GM18909 (cell line): ENCODE results near the gene OSGIN1.

Experiments
- ATAC-seq: cut with Tn5 transposase; IDR thresholded peaks from one replicate; pipeline ENCODE4 v1.9.1; 2021; ENCODE audit warnings: mild to moderate bottlenecking; ENCODE audit not compliant: unreplicated experiment, poor library complexity

The OSGIN1 gene

DNA sequence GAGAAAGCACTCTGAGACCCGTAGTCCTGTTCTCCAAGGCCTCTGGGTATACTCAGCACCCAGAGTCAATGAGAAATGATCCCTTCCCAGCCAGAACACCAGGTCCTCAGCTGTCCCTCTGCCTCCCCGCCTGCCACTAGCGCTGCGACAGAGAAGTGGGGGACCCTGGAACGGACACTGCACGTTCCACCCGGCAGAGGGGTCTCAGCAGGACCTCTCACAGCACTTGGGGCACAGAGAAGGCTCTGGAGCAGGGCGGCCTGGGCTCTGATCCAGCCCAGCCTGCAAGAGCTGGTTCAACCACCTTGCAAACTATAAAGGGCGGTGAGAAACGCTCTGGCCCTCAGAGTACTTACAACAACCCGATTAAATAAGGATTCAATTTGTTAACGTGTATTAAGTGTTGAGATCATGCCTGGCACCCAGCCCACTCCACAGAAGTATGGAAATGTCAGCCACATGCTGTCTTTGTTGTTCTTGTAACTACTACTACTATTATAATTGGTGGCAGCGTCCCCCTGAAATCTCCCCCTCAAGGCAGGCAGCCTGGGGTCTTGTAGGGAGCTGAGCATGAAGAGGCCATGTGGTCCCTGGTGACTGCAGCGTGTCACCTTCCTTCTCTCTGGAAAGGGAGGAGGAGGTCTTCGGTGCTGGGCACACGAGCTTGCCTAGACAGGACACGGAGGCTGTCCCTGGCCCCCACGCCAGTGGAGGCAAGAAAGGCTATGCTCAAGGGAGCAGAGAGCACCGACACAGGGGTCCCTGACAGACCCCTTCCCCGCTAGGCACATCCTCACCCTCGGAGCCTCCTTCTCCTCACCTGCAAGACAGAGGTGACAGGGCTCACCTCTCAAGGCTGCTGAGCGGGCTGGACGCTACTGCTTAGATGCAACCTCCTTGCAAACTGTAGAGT is 2.4 kb downstream of the OSGIN1 start:
- no peak for ATAC-seq

DNA sequence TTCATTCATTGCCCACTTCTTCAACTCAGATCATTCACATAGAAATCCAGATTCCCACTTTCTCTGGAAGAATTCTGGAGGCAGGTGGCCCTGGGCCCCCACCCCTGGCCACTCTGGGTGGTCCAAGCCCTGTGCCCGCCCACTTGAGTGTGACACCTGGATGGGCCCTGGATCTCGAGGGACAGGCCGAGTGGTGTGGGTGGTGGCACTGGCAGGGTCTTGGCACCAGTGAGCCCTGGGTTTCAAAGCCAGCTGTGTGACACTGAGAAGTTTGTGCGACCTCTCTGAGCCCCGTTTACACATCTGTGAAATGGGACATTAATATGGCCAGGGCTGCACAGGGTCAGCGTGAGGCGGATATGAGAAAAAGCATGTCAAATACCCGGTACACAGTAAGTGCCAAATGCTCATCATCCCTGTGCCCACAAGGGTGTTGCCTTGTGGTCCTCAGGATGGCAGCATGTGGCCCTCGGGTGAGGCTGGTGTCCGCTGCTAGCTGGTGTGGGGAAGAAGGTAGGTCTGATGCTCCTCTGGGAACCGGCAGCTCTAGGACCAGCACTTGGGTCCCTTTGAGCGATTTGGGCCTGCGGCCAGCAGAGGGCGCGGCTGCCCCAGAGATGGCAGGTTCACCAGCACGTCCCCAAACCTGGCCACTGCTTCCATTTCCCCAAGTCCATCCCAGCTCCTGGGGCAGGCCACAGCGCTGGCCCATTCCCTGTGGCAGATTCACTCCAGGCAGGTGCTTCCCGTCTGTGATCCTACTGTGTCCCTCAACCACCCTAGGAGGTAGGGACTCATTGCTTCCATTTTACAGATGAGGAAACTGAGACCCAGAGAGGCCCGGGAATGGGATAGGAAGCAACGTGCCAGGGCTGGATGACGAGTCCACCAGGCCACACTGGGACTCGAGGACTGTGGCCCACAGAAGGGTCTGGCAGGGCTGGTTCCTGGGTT is 3.6 kb downstream of the OSGIN1 start:
- no peak for ATAC-seq

- no peak for ATAC-seq
Measured at GRCh38 chr16:83957296-83957855, 4.3 kb downstream of the OSGIN1 start.

DNA sequence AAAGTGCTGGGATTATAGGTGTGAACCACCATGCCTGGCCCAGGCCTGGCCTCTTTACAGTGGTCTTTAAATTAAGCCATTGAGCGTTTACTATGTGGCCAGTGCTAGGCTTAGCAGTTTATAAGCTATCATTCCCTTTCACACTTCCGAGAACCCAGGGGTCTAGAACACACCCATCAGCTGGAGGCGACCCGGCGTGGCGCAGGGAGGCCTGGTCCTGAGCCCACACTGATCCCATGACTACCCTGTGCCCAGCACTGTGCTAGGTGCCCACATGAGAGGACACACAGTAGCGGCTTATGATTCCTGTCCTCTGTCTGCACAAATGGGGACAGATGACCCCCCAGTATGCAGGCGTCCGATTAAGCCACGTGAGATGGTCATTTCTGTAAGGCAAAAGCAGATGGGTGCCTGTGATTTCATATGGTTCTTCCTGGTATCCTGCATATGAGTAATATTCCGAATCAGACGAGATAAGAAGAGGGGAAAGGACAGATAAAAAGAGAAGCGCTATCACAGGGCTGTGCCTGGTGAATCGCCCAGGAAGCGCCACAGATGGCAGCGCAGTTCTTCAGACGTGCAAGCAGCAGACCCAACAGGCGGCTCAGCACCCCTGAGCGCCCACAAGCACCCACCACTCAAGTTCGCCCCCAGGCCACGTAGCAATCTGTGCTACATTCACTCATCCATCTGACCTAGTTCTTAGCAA is 5.3 kb downstream of the OSGIN1 start:
- ATAC-seq = no peak

DNA sequence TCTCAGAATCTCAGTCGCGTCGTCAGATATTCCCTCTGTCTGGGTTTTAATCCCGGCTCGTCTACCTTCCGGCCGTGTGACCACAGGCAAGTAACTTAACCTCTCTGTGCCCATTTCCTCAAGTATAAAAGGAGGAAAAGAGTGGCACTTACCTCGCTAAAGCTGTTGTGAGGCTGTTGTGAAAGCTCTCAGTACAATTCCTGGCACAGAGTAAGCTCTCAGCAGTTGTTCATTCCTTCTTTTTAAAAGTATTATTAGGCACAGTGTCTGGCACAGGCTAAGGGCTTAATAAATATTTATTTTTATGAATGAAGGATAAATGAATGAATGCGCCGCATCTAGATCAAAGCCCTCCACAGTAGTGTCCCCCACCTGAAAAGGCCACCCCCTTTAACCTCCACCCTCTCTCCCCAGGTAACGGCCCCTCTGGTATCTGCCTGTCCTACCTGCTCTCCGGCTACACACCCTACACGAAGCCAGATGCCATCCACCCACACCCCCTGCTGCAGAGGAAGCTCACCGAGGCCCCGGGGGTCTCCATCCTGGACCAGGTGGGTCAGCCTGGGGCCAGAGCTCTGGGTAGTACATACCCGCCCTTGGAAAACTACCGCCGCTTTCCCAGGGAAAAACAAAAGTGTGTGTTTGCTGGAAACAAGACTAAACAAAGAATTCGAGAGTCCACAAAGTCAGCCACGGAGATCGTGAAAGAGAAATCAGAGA is 6.0 kb downstream of the OSGIN1 start:
- ATAC-seq = no peak

DNA sequence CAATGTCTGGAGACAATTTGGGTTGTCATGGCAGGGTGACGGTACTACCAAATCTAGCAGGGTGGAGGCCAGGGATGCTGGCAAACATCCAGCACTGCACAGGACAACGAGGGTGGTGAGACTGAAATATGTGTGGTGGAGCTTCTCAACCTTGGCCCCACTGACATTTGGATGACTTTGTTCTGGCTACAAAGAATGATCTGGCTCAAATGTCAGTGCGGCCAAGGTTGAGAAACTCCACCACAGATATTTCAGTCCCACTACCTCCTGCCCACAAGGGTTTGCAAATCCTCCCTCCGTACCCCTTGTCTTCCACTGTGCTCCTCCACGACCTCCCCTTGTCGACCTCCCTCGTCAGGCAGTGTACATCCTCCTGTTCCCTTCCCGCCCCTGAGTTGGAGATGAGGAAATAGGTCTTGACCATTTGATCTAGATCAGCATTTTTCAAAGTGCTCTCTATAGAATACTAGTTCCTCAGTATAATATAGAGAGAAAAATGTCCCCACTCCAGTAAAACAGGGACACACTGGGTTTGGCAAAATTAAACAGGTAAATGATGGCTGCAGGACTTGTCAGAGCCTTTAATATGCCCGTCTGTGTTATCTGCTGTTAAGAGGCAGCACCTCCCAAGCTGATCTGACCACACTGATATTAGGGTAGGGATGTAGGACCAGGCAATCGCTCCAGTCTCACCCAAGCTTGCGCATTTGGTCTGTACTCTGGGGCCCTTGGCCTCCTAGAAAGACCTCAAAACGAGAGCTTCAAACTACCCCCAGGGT is 6.8 kb downstream of the OSGIN1 start:
- no peak for ATAC-seq

- no peak for ATAC-seq
Measured at GRCh38 chr16:83960521-83961249, 7.6 kb downstream of the OSGIN1 start.

DNA sequence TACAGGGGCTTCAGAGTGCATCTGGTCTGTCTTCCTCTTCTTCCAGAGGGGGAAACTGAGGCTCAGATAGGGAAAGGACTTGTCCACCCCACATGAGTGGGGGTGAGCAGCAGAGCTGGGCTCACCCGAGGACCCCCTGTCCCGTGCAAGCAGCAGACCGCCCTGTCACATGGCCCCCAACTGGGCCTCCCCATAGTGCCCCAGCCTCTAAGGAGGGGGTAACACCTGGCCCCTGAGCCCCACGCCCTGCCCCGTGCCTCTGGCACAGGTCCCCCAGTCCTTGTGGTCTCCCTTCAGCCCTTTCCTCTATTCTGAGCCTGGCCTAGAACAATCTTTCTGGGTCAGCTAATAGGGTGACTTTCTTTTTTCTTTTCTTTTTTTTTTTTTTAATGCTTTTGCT is 8.6 kb downstream of the OSGIN1 start:
- no peak for ATAC-seq

DNA sequence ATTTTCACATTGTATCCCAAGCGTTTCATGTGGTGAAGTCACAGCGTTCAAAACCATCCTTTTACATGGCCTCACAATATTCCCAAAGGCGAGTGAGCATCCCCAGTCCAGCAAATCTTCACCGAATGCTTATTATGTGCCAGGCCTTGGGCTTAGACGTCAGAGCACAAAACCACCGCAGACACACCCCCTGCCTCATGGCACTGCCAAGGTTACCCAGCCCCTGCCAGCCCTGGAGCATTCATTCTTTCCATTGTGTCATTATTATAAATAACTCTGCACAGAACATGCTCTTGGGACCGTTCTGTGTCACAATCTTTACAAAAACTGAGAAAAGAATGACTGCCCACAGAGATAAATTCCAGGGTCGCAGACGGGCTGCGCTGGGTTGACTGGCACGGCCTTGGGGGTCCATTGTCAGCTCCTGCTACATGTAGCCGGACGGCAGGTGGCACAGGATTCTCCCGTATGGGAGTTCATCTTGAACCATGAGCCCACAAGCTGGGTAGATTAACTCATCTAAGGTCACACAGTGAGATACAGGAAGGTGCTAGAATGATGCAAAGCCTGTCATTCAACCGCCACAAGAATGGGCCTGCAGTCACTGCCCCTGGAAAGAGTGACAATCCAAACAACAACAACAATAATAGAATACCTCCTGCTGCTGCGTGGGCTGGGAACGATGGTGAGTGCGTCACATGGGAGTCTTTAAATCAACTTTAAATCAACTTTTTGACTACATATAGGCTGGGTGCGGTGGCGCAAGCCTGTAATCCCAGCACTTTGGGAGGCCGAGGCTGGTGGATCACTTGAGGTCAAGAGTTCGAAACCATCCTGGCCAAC is 10.5 kb downstream of the OSGIN1 start:
- ATAC-seq = no peak

- no peak for ATAC-seq
Measured at GRCh38 chr16:83964684-83965443, 11.8 kb downstream of the OSGIN1 start.

DNA sequence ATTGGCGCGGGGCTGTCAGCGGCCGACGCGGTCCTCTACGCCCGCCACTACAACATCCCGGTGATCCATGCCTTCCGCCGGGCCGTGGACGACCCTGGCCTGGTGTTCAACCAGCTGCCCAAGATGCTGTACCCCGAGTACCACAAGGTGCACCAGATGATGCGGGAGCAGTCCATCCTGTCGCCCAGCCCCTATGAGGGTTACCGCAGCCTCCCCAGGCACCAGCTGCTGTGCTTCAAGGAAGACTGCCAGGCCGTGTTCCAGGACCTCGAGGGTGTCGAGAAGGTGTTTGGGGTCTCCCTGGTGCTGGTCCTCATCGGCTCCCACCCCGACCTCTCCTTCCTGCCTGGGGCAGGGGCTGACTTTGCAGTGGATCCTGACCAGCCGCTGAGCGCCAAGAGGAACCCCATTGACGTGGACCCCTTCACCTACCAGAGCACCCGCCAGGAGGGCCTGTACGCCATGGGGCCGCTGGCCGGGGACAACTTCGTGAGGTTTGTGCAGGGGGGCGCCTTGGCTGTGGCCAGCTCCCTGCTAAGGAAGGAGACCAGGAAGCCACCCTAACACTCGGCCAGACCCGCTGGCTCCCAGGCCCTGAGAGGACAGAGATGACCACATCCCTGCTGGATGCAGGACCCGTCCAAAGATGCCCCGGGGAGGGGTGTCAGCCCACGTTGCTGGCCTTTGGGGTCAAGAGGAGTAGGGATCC is 12.6 kb downstream of the OSGIN1 start:
- no peak for ATAC-seq

GRCh38 chr16:83966153-83966696 is 13.2 kb downstream of the OSGIN1 start:
- ATAC-seq = no peak

GRCh38 chr16:83967091-83967490 is 14.1 kb downstream of the OSGIN1 start:
- no peak for ATAC-seq

- ATAC-seq = no peak
Measured at GRCh38 chr16:83967838-83968305, 14.8 kb downstream of the OSGIN1 start, which contains the start of gene NECAB2. Gene NECAB2 (plus strand): TSS chr16:83968244. CDS start chr16:83968649, 405 bp downstream.

DNA sequence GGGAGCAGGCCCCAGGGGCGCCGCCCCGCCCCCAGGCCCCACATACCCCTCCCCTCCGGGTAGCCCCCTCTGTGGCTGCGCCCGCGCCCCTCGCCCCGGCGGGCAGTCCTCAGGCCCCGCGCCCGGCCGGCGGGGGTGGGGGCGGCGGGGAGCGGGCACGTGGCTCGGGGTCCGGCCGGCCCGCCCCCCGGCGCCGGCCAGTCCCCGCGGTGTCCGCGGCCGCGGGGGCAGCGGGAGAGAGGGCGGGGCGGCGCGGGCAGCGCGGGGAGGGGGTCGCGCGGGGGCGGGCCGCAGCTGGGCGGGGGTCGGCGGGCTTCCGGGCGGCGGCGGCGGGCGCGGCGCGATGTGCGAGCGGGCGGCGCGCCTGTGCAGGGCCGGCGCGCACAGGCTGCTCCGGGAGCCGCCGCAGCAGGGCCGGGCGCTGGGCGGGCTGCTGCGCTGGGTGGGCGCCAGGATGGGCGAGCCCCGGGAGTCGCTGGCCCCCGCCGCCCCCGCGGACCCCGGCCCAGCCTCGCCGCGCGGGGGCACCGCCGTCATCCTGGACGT is 15.3 kb downstream of the OSGIN1 start:
- no peak for ATAC-seq
